NCI-H460 (cell line): ENCODE measurements around the gene RAD51B. TPM values are rescaled to one million over a fixed set of nuclear protein-coding genes. Genes with fewer than 3 reads are reported as not detected.
"Not testable (repeated sequence)": the region's sequence is repeated elsewhere in the genome, so short reads cannot be mapped to it uniquely, and the experiment has no call there.

Experiments
- DNase-seq: peaks from one replicate; pipeline ENCODE4 v3.0.0-alpha.2; 2016; ENCODE audit warnings: low read depth; ENCODE audit errors: extremely low read depth
- total RNA-seq: library from RNA; depleted of rRNA; stranded (reverse); fragments of >200 nt; shearing (Covaris generic); gene quantifications from 2 replicates; pipeline ENCODE4 v1.2.3, GENCODE V29; 2014

The RAD51B gene
- total RNA-seq, 1 experiment from 2014 or later: 13.4 TPM

GRCh38 chr14:68662826-68663225 lies 843.2 kb downstream of the RAD51B start:
- not testable (repeated sequence) for DNase-seq

DNA sequence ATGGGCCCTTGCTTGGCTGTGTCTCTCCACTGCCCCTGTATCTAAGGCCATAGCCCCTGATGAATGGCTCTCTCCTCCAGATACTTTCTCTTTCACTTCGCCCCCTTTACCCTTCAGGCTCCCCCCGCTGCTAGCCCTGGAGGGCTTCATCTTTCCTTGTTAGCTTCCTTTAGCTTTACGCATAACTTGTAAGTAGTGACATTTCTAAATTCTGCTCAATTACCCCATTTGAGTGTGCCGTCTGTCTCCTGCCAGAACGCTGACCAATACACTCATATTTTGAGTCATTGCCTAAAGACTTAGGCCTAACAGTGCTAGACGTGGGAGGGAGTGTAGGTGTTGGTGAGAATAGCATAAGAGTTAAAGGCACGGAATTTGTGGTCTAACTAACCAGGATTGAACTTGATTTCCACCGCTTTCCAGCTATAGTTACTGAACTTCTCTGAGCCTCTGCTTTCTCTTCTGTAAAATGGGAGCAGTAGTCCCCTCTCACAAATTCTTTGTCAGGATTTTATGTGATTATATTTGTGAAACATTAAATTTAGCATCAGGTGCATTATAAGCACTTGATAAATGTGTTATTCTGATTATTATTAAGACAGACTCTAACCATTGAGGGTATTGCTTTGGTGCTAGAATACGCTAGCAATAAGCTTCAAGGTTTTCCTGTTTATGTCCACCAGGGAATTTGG lies 844.0 kb downstream of the RAD51B start:
- DNase-seq: no peak

GRCh38 chr14:68664225-68664681 lies 844.7 kb downstream of the RAD51B start:
- no peak for DNase-seq

- no peak for DNase-seq
These were observed 845.6 kb downstream of the RAD51B start for GRCh38 chr14:68665131-68665530.

- no peak for DNase-seq
These were observed 846.2 kb downstream of the RAD51B start for GRCh38 chr14:68665792-68666204.

DNA sequence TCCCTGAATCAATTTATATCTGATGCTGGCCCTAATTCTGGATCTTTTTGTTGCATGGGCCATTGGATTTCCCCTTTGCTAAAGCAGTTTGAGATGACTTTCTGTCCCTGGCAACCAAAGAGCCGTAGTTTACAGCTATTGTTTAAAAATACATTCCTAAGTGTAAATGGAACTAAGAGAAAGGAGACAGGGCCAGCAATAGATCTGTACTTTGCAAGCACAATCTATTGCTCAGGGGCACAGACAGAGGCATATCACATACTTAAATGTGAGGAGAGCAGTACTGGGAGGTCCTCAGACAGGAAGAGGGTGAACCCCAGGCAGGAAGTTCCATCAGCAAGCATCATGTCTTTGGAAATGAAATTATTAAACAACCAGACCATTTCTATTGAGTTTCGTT lies 846.7 kb downstream of the RAD51B start:
- no peak for DNase-seq

GRCh38 chr14:68666899-68667298 lies 847.3 kb downstream of the RAD51B start:
- no peak for DNase-seq

DNA sequence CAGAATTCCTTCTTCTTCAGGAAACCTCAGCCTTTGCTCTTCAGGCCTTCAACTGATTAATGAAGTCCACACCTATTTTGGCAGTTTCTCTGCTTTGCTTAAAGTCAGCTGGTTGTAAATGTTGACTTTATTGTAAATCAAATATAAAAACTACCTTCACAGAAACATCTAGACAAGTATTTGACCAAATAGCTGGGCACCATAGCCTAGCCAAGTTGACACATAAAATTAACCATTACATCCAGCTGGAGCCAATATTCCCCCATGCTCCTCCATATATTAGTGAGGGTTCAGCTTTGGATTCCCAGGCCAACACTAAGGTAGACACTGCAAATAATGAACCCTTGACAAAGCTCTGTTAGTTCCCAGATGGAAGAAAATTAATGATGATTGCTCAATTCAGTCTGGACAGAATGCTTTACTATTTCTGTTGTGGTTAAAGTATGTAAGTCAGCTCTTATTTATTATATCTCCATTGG lies 847.8 kb downstream of the RAD51B start:
- DNase-seq: no peak

DNA sequence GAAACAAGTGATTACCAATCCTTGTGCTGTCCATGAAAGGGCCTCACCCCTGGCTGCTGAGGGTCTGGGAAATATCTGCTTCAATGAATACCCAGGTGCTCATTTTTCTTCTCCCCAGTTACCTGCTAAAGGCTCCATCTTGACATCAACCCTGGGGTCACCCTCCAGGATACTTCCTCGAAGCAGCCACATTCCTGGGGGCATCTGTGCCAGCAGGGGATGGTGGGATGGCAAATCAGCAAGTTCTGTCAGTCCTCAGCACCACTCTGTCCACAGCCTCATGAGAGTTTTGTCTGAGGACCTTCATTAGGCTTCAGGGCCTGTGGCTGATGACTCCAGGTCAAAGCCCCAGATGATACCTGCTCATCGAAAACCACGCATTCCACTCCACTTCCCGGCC lies 848.4 kb downstream of the RAD51B start:
- no peak for DNase-seq

- no peak for DNase-seq
These were observed 849.0 kb downstream of the RAD51B start for GRCh38 chr14:68668531-68668930.

- DNase-seq: no peak
These were observed 849.5 kb downstream of the RAD51B start for GRCh38 chr14:68669111-68669511.

DNA sequence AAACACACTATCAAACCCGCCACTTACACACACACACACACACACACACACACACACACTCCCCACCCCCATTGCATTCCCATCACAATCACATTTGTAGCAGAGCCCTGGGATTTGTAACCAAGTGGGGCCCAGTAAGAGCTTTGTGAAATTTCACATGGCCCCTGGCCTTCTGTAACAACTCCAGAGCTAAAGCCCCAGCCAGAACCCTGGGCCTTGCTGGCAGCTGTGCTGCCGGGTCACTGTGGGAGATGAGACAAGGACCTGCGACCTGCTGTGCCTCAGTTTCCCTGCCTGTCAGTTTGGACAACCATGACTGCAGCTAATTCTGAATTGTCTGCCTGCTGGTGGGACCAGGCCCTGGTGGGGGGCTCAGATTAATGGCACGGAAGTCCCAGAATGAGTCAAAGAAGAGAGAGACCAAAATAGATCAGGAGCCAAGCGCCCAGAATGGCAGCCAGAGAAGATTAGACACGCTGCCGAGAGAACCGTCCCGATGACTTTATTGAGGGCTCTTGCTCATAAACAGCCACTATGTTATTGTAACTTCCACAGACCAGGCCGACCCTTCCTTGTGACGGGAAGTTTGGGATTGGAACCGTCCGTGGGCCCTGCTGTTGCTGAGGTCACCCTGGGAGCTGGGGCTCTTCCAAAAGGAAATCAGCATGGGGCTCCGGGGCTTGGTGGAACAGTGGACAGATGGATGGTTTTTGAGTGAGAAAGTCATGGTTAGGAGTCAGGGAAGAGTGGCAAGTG lies 850.2 kb downstream of the RAD51B start:
- no peak for DNase-seq

DNA sequence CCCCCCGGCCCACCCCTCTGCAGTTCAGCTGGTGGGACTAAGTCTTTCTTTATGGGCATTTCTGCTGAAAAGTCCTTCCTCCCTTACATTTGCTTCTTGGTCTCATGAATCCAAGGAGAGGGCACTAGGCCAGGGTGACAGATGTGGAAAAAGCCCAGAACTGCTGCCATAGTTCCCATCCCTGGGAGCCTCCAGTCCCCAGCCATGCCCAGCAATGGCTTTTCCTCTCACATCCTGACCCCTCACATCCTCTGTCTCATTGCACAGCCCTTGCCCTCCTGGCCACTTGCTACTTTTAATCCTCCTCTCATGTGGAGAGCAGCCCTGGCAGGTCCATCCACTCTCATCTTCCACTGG lies 850.8 kb downstream of the RAD51B start:
- no peak for DNase-seq

DNA sequence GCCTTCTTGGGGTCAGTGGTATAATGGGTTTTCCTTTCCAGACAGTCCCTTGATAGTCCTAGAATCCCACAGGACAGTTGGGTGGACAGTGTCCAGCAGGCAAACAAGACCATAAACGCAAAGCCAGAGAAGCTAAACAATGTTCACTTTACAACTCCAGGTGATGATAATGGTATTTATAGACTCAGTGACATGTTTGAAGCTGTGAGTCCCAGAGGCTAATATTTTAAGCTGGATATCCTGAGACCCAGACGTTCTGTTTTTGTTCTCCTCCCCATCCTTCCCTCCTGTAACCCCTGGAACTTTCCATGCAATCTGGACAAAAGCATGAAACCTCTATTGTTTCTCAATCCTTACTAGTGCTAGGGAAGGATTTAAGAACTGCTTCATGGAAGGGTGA lies 852.3 kb downstream of the RAD51B start:
- no peak for DNase-seq

GRCh38 chr14:68672609-68673285 lies 853.2 kb downstream of the RAD51B start:
- DNase-seq: no peak

- no peak for DNase-seq
These were observed 853.9 kb downstream of the RAD51B start for GRCh38 chr14:68673464-68673863.

DNA sequence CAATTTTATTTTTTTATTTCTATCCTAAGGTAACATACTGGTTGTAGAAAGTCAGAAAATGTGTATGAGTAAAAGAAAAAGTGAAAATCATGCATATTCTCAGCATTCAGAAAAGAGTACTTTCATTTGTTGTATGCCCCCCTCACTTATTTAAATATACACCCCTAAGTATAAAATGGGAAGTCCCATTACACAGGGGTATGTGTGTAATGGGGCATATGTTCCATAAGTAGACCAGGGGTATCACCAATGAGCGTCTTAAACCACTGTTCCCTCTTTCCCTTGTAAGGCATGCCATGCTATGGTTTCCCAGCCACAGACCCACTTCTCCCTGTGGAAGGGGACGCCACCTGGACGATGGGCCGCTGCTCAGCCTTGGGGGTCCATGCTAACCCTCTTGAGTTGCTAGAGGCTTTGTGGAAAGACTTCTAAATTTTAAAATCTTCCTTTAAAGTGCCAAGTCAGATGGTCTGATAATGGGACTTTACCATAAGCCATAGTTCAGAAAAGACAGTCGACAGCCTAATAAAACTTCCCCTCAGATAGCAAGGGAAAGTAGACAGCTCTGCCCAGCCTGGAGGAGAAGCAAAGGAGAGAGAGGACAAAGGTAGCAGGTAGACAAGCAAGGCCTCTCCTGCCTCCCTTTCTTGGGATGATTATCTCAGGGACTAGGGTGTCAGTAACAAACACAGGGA lies 855.1 kb downstream of the RAD51B start:
- no peak for DNase-seq

DNA sequence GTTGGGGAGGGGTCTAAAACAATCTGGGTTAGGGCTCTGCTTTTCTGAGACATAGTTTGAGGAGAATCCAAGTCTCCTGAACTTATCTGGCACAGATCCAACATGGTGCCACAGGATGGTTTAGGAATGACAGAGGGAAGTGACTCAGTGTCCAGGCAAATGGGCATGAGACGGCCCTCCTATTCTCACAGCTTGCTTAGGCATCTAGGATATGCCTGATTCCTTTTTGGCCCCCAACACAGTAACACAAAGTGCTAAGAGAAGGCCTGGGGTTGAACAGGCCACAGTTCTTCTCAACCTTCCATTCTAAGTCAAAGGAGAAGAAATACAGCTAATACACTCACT lies 855.6 kb downstream of the RAD51B start:
- DNase-seq: no peak

GRCh38 chr14:68676511-68676943 lies 856.9 kb downstream of the RAD51B start:
- DNase-seq: no peak

- DNase-seq: no peak
These were observed 857.9 kb downstream of the RAD51B start for GRCh38 chr14:68677476-68677875.

- no peak for DNase-seq
These were observed 858.3 kb downstream of the RAD51B start for GRCh38 chr14:68677901-68678300.
